Activated CD4-positive, alpha-beta T cell treated with anti-CD3 and anti-CD28 coated beads, Interleukin-2, Interleukin-6, amounts not matched to agents 100 ng/mL and 50 ng/mL, durations not matched to agents 16 hours and 8 hours (primary cell): Measurements from ENCODE around the gene IGDCC3.
A peak's percentile ranks its signal among the peaks of the same experiment; 100 is the strongest.
"Not testable (repeated sequence)": the region's sequence is repeated elsewhere in the genome, so short reads cannot be mapped to it uniquely, and the experiment has no call there.

Source experiments
- DNase-seq: peaks from one replicate; pipeline ENCODE4 v3.0.0-alpha.2; 2020

IGDCC3 gene

GRCh38 chr15:65405791-65406423, 28.1 kb upstream of the IGDCC3 start:
- no peak for DNase-seq

GRCh38 chr15:65404186-65404872, 26.5 kb upstream of the IGDCC3 start:
- no peak for DNase-seq

GRCh38 chr15:65402961-65403360, 25.2 kb upstream of the IGDCC3 start:
- no peak for DNase-seq

GRCh38 chr15:65401611-65402240, 23.9 kb upstream of the IGDCC3 start:
- no peak for DNase-seq

GRCh38 chr15:65400760-65401610, 23.2 kb upstream of the IGDCC3 start:
- peak; percentile 64 for DNase-seq

GRCh38 chr15:65399997-65400396, 22.2 kb upstream of the IGDCC3 start:
- DNase-seq, result no peak

GRCh38 chr15:65399001-65399706, 21.4 kb upstream of the IGDCC3 start:
- no peak for DNase-seq

- DNase-seq, result not testable (repeated sequence)
These were observed 20.7 kb upstream of the IGDCC3 start for GRCh38 chr15:65398486-65398885.

GRCh38 chr15:65396965-65397317, 19.1 kb upstream of the IGDCC3 start:
- DNase-seq, result no peak

GRCh38 chr15:65396283-65396964, 18.6 kb upstream of the IGDCC3 start:
- DNase-seq, result no peak

GRCh38 chr15:65395567-65396202, 17.9 kb upstream of the IGDCC3 start:
- DNase-seq, result no peak

- no peak for DNase-seq
These were observed 17.1 kb upstream of the IGDCC3 start for GRCh38 chr15:65394936-65395335.

GRCh38 chr15:65394280-65394789, 16.5 kb upstream of the IGDCC3 start:
- no peak for DNase-seq

- DNase-seq, result no peak
These were observed 15.8 kb upstream of the IGDCC3 start for GRCh38 chr15:65393557-65393956.

GRCh38 chr15:65393091-65393490, 15.3 kb upstream of the IGDCC3 start:
- DNase-seq, result no peak

- DNase-seq, result no peak
These were observed 14.6 kb upstream of the IGDCC3 start for GRCh38 chr15:65392368-65392767.

- DNase-seq, result no peak
These were observed 13.9 kb upstream of the IGDCC3 start for GRCh38 chr15:65391732-65392131.

- no peak for DNase-seq
These were observed 12.6 kb upstream of the IGDCC3 start for GRCh38 chr15:65390447-65390846.

GRCh38 chr15:65389226-65389625, 11.4 kb upstream of the IGDCC3 start:
- no peak for DNase-seq

GRCh38 chr15:65388306-65389080, 10.7 kb upstream of the IGDCC3 start:
- no peak for DNase-seq

GRCh38 chr15:65386886-65387285, 9.1 kb upstream of the IGDCC3 start:
- no peak for DNase-seq
